Loucy (cell line): ENCODE data around the gene TAC4.

Source experiments
- H2AFZ ChIP-seq: fragments of 200-600 bp; sonication (generic); 2 replicates; pipeline ENCODE4 v1.6.0; 2016; ENCODE audit warnings: antibody characterized with exemption, mild to moderate bottlenecking, low read length, moderate library complexity
- H3F3A ChIP-seq: fragments of 200-600 bp; 2 replicates; pipeline ENCODE4 v1.6.0; 2016; ENCODE audit warnings: antibody characterized with exemption, low read depth, mild to moderate bottlenecking
- H3K27me3 ChIP-seq: fragments of 200-600 bp; sonication (generic); 2 replicates; pipeline ENCODE4 v1.6.1; 2014; ENCODE audit warnings: low read length, mild to moderate bottlenecking; ENCODE audit not compliant: insufficient read depth, poor library complexity, severe bottlenecking
- H3K36me3 ChIP-seq: fragments of 200-600 bp; sonication (generic); 2 replicates; pipeline ENCODE4 v1.6.1; 2016; ENCODE audit warnings: low read length; ENCODE audit not compliant: insufficient read depth
- H3K4me1 ChIP-seq: fragments of 200-600 bp; sonication (generic); 2 replicates; pipeline ENCODE4 v1.5.1; 2014; ENCODE audit warnings: low read length, mild to moderate bottlenecking; ENCODE audit not compliant: insufficient read depth, poor library complexity, severe bottlenecking
- H3K4me2 ChIP-seq: fragments of 200-600 bp; sonication (generic); 2 replicates; pipeline ENCODE4 v1.6.0; 2014; ENCODE audit warnings: antibody characterized with exemption, low read length, low read depth, mild to moderate bottlenecking; ENCODE audit not compliant: poor library complexity, severe bottlenecking
- H3K4me3 ChIP-seq: fragments of 200-600 bp; sonication (generic); 2 replicates; pipeline ENCODE4 v1.5.1; 2014; ENCODE audit warnings: low read length, mild to moderate bottlenecking, mixed read lengths; ENCODE audit not compliant: poor library complexity, severe bottlenecking
- H3K79me2 ChIP-seq: fragments of 200-600 bp; sonication (generic); 2 replicates; pipeline ENCODE4 v1.6.1; 2014; ENCODE audit warnings: low read length; ENCODE audit not compliant: insufficient read depth
- H3K9ac ChIP-seq: fragments of 200-600 bp; sonication (generic); 2 replicates; pipeline ENCODE4 v1.6.0; 2014; ENCODE audit warnings: mild to moderate bottlenecking, low read depth, low read length, moderate library complexity; ENCODE audit not compliant: poor library complexity, severe bottlenecking
- H3K9me2 ChIP-seq: fragments of 200-600 bp; sonication (generic); replicated peaks from 2 replicates; pipeline ENCODE4 v1.6.1; 2016; ENCODE audit warnings: low read depth, low read length, mixed read lengths
- H3K9me3 ChIP-seq: fragments of 200-600 bp; sonication (generic); 2 replicates; pipeline ENCODE4 v1.6.1; 2014; ENCODE audit warnings: mild to moderate bottlenecking, antibody characterized with exemption, low read length, low read depth; ENCODE audit not compliant: insufficient read depth
- H4K20me1 ChIP-seq: fragments of 200-600 bp; sonication (generic); 2 replicates; pipeline ENCODE4 v1.6.0; 2014; ENCODE audit warnings: antibody characterized with exemption, low read length, mild to moderate bottlenecking; ENCODE audit not compliant: insufficient read depth, poor library complexity, severe bottlenecking
- EZH2phosphoT487 ChIP-seq: fragments of 200-600 bp; IDR thresholded peaks from 2 replicates; pipeline ENCODE4 v1.6.1; 2018; ENCODE audit warnings: antibody characterized with exemption, mild to moderate bottlenecking, moderate library complexity, borderline replicate concordance
- TF ChIP-seq, protein P1 (sequence below): fragments of 200-600 bp; sonication (generic); conservative IDR thresholded peaks from 2 replicates; pipeline ENCODE4 v1.5.1; 2014; ENCODE audit warnings: mild to moderate bottlenecking, antibody characterized with exemption, low read length

The TAC4 gene

DNA sequence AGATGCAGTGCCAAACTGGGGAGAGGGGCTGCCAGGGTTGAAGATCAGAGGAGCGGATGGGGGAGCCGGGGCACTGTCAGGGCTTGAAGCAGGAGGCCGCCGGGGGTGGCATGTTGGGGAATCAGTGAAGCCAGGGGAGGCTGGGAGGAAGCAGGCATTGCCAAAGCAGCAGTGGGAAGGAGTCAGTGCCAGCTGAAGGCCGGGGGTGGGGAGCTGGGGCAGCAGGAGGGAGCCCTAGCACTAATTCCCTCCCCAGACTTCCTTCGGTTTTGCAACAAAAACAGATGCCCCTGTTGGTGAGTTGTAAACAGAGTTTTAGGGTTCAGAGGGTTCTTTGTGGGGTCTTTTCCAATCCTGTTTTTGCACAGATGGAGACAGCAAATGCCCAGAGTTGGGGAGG is 10.9 kb upstream of the TAC4 start:
- no peak overlapping the region for H3K4me2 ChIP-seq
- H3K27me3 ChIP-seq: no peaks in the 10 kb centered on the region
- H3K4me3 ChIP-seq: no peak overlapping the region
- H3K36me3 ChIP-seq: no peaks in the 10 kb centered on the region
- no peaks in the 10 kb centered on the region for H3K9me2 ChIP-seq
- H4K20me1 ChIP-seq: no peaks in the 10 kb centered on the region
- H3K79me2 ChIP-seq: no peaks in the 10 kb centered on the region
- no peaks in the 10 kb centered on the region for H3K9me3 ChIP-seq
- no peaks in the 10 kb centered on the region for H3F3A ChIP-seq
- no peak overlapping the region for H2AFZ ChIP-seq
- TF ChIP-seq, protein P1, sequence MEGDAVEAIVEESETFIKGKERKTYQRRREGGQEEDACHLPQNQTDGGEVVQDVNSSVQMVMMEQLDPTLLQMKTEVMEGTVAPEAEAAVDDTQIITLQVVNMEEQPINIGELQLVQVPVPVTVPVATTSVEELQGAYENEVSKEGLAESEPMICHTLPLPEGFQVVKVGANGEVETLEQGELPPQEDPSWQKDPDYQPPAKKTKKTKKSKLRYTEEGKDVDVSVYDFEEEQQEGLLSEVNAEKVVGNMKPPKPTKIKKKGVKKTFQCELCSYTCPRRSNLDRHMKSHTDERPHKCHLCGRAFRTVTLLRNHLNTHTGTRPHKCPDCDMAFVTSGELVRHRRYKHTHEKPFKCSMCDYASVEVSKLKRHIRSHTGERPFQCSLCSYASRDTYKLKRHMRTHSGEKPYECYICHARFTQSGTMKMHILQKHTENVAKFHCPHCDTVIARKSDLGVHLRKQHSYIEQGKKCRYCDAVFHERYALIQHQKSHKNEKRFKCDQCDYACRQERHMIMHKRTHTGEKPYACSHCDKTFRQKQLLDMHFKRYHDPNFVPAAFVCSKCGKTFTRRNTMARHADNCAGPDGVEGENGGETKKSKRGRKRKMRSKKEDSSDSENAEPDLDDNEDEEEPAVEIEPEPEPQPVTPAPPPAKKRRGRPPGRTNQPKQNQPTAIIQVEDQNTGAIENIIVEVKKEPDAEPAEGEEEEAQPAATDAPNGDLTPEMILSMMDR: no peak
- no peak for TF ChIP-seq EZH2phosphoT487
- no peaks in the 10 kb centered on the region for H3K4me1 ChIP-seq
- no peak overlapping the region for H3K9ac ChIP-seq

DNA sequence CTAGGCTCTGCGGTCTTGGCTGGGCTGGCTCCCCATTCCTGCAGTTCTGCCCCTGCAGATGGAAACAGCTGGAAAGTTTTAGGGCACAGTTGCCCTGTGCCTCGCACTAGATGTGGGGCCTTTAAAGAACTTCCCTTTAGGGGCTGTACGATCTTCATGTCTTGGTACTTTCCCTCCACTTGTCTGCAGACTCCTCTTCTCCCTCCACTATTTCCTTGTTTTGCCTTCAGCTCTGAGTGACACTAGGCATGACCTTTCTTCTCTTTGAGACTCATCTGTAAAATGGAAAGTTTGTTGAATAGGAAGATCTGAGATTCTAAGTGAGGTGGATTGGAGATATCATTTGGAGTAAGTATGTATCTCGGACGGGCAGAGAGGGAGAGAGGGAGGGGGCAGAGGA is 6.3 kb upstream of the TAC4 start:
- Histone ChIP-seq H3K36me3 (no peaks in the 10 kb centered on the region), H2AFZ (no peak overlapping the region), H3K4me1 (peaks cover 19% of the 10 kb centered on the region), H4K20me1 (no peaks in the 10 kb centered on the region), H3K4me2 (no peak overlapping the region), H3K9me2 (no peaks in the 10 kb centered on the region), H3K4me3 (no peak overlapping the region), H3K9me3 (no peaks in the 10 kb centered on the region), H3K27me3 (no peaks in the 10 kb centered on the region), H3K79me2 (no peaks in the 10 kb centered on the region), H3K9ac (no peak overlapping the region), H3F3A (no peaks in the 10 kb centered on the region)
- no peak for TF ChIP-seq EZH2phosphoT487
- TF ChIP-seq, protein P1: no peak

- TF ChIP-seq EZH2phosphoT487: no peak
- TF ChIP-seq, protein P1: no peak
Measured at GRCh38 chr17:49853470-49854015, 5.7 kb upstream of the TAC4 start.

More at GRCh38 chr17:49853470-49854015, 5.7 kb upstream of the TAC4 start:
- Histone ChIP-seq H3K79me2 (no peaks in the 10 kb centered on the region), H3K4me2 (no peak overlapping the region), H4K20me1 (no peaks in the 10 kb centered on the region), H3F3A (no peaks in the 10 kb centered on the region; the same call in 1 of the 2 replicates), H3K9me2 (no peaks in the 10 kb centered on the region), H3K9me3 (no peaks in the 10 kb centered on the region), H3K4me3 (no peak overlapping the region), H3K27me3 (no peaks in the 10 kb centered on the region), H3K36me3 (no peaks in the 10 kb centered on the region), H2AFZ (no peak overlapping the region), H3K4me1 (peaks cover 19% of the 10 kb centered on the region), H3K9ac (no peak overlapping the region)
